Measurements from ENCODE around the gene SLC7A1.

- no peak for TF ChIP-seq CTCF (IDR thresholded peaks at IDR 0.05)
- TF ChIP-seq POLR2A (IDR thresholded peaks at IDR 0.05) = no peak
Measured at GRCh38 chr13:29578300-29579085, 17.0 kb downstream of the SLC7A1 start.

All from vagina (tissue), 2 donors.